GM12878 (cell line): Measurements from ENCODE around the gene MSANTD2. TPM values are rescaled to one million over a fixed set of nuclear protein-coding genes. Genes with fewer than 3 reads are reported as not detected.

Source experiments
- ATAC-seq: fragments of 200-7000 bp; cut with Tn5 transposase; 3 replicates; pipeline ENCODE4 v1.9.1; 2020; ENCODE audit warnings: mild to moderate bottlenecking, moderate library complexity
- BruUV-seq: library from RNA; stranded (reverse); fragments of 400-500 nt; replicated peaks from 2 replicates; lab custom pipeline; 2021; lab: Mats Ljungman, UMichigan
- CTCF ChIA-PET: fragments of 300-600 bp; sonication (Branson Sonifier 250); formaldehyde crosslinking; extraction: SDS; loops from one replicate; lab custom pipeline; 2021; ENCODE audit warnings: inconsistent platforms; lab: Yijun Ruan, JAX
- POLR2A ChIA-PET: fragments of 350-600 bp; formaldehyde crosslinking; extraction: SDS; loops from one replicate; lab custom pipeline; 2021; ENCODE audit warnings: inconsistent platforms; lab: Charles Lee
- RAD21 ChIA-PET: fragments of 300-600 bp; sonication (Branson Sonifier 250); formaldehyde crosslinking; loops from one replicate; lab custom pipeline; 2023; ENCODE audit warnings: antibody characterized with exemption; ENCODE audit not compliant: unreplicated experiment; lab: Charles Lee
- SMC1A ChIA-PET: fragments of 300-600 bp; sonication (Branson Sonifier 250); formaldehyde crosslinking; loops from one replicate; lab custom pipeline; 2023; ENCODE audit not compliant: unreplicated experiment, uncharacterized antibody; lab: Charles Lee
- DNase-seq: peaks from one replicate; pipeline ENCODE4 v3.0.0-alpha.2; 2011; ENCODE audit warnings: low read depth, low spot score
- FAIRE-seq: peaks from 3 replicates; lab custom pipeline; 2011; peaks lifted over from hg19 to GRCh38; lab: Jason Lieb, UNC
- H2AFZ ChIP-seq: 2 replicates; pipeline ENCODE4 v1.6.0; 2011; ENCODE audit warnings: low read depth, low read length, control low read depth; ENCODE audit not compliant: control insufficient read depth
- H3K27ac ChIP-seq: 2 replicates; pipeline ENCODE4 v1.5.1; 2011; ENCODE audit warnings: control low read depth; ENCODE audit not compliant: control insufficient read depth, insufficient read depth
- H3K27me3 ChIP-seq, 2 experiments: replicated peaks in 1 of 2; 2 replicates each; pipeline versions ENCODE4 v1.6.0 to v1.6.1; 2011; ENCODE audit warnings: low read length in 1 of 2; ENCODE audit not compliant: control insufficient read depth in 2 of 2, insufficient read depth in 2 of 2
- H3K36me3 ChIP-seq, 2 experiments: 2 replicates each; pipeline ENCODE4 v1.5.1; 2011; ENCODE audit warnings: low read length in 1 of 2; ENCODE audit not compliant: control insufficient read depth in 2 of 2, insufficient read depth in 2 of 2
- H3K4me1 ChIP-seq: 2 replicates; pipeline ENCODE4 v1.6.1; 2011; ENCODE audit warnings: mild to moderate bottlenecking, low read length, moderate library complexity, mixed read lengths; ENCODE audit not compliant: control insufficient read depth, insufficient read depth
- H3K4me2 ChIP-seq: 2 replicates; pipeline ENCODE4 v1.6.0; 2011; ENCODE audit warnings: control low read depth; ENCODE audit not compliant: control insufficient read depth, insufficient read depth
- H3K4me3 ChIP-seq: fragments of 200-600 bp; sonication (generic); 2 replicates; pipeline ENCODE4 v1.5.1; 2016
- H3K79me2 ChIP-seq: 2 replicates; pipeline ENCODE4 v1.6.0; 2011; ENCODE audit warnings: low read length; ENCODE audit not compliant: control insufficient read depth, insufficient read depth
- H3K9ac ChIP-seq: 2 replicates; pipeline ENCODE4 v1.8.0; 2011; ENCODE audit warnings: low read length, control low read depth, mixed read lengths; ENCODE audit not compliant: control insufficient read depth, insufficient read depth
- H3K9me3 ChIP-seq: replicated peaks from 3 replicates; pipeline ENCODE4 v1.5.1; 2011; ENCODE audit warnings: mild to moderate bottlenecking, low read length; ENCODE audit not compliant: control insufficient read depth, insufficient read depth
- H4K20me1 ChIP-seq: 2 replicates; pipeline ENCODE4 v1.6.0; 2011; ENCODE audit not compliant: control insufficient read depth, insufficient read depth
- CBFB ChIP-seq: IDR thresholded peaks from 2 replicates; pipeline ENCODE4 v1.6.1; 2016; ENCODE audit warnings: antibody characterized with exemption, low read depth
- CHD2 ChIP-seq: IDR thresholded peaks from 2 replicates; pipeline ENCODE4 v1.6.1; 2011; ENCODE audit warnings: low read depth, low read length, improper control_type of control experiment, borderline replicate concordance
- CHD4 ChIP-seq: fragments of 200-600 bp; sonication (generic); IDR thresholded peaks from 2 replicates; pipeline ENCODE4 v1.6.1; 2016; ENCODE audit warnings: mild to moderate bottlenecking
- FOXM1 ChIP-seq: IDR thresholded peaks from 2 replicates; pipeline ENCODE4 v1.6.1; 2012; ENCODE audit warnings: low read depth, mild to moderate bottlenecking, inconsistent platforms, low read length, moderate library complexity
- KAT2A ChIP-seq: conservative IDR thresholded peaks from 2 replicates; pipeline ENCODE4 v1.6.1; 2011; ENCODE audit warnings: low read depth, low read length; ENCODE audit not compliant: control insufficient read depth
- MXI1 ChIP-seq: fragments of 150-350 bp; IDR thresholded peaks from 2 replicates; pipeline ENCODE4 v1.6.1; 2011; ENCODE audit warnings: low read depth, mild to moderate bottlenecking, inconsistent platforms, low read length, improper control_type of control experiment
- WGBS: methylation state at CpG from one replicate; pipeline ENCODE4 v1.1.6; 2016; ENCODE audit warnings: low lambda C conversion rate; ENCODE audit not compliant: insufficient replicate concordance, insufficient coverage; ENCODE audit errors: missing lambda C conversion rate; 5-methylcytosine and 5-hydroxymethylcytosine counted together
- in situ Hi-C: fragments of 300-500 bp; cut with MboI; formaldehyde crosslinking; loops from 9 replicates; pipeline ENCODE4 v1.14.3; 2018; ENCODE audit warnings: mixed read lengths
- intact Hi-C: fragments of 100-400 bp; cut with micrococcal nuclease; formaldehyde crosslinking; loops from one replicate; pipeline ENCODE4 v1.14.2; 2022; ENCODE audit not compliant: unreplicated experiment
- polyA plus RNA-seq, 11 experiments: library from polyadenylated mRNA; depleted of rRNA in 4 of 11; unstranded in 6 of 11; stranded (reverse) in 5 of 11; fragments of >200 nt; fragmentation: Nextera tagmentation in 4 of 11; fragmentation: Illumina TruSeq in 1 of 11; extraction: Ambion mirVana in 4 of 11; extraction: Trizol in 1 of 11; gene quantifications; 1 replicate in 1 of 11; 2 replicates in 10 of 11; pipeline versions ENCODE4 v1.2.1 to v1.2.3, GENCODE V29; 2011 to 2016; ENCODE audit warnings: inconsistent platforms in 2 of 11, missing spikeins in 2 of 11, low read depth in 1 of 11
- total RNA-seq, 4 experiments: library from RNA; depleted of rRNA in 3 of 4; stranded (reverse); fragments of >200 nt in 3 of 4; fragmentation: Illumina TruSeq in 1 of 4; extraction: Trizol in 1 of 4; gene quantifications; 2 replicates each; pipeline versions ENCODE4 v1.2.1 to v1.2.3, GENCODE V29; 2013 to 2021
- TF ChIP-seq, protein P1 (sequence below): fragments of 150-350 bp; IDR thresholded peaks from 2 replicates; pipeline ENCODE4 v1.6.1; 2014; ENCODE audit warnings: mild to moderate bottlenecking, low read depth, low read length
- TF ChIP-seq, protein P2 (sequence below): fragments of 450-650 bp; formaldehyde crosslinking; IDR thresholded peaks from 2 replicates; pipeline ENCODE4 v1.4.0; 2022; ENCODE audit warnings: mild to moderate bottlenecking, moderate library complexity
- TF ChIP-seq, protein P3 (sequence below): IDR thresholded peaks from 2 replicates; pipeline ENCODE4 v1.6.1; 2012; ENCODE audit warnings: low read length, inconsistent platforms
- TF ChIP-seq, protein P4 (sequence below): fragments of 150-350 bp; IDR thresholded peaks from 2 replicates; pipeline ENCODE4 v1.6.1; 2016; ENCODE audit warnings: low read depth, low read length

The MSANTD2 gene
- total and polyA plus RNA-seq, 10 of the 15 experiments (the other 5 are each of a cell fraction or from before 2014, with no cell fraction given): 3.0 to 12.4 (median 8.0) TPM

DNA sequence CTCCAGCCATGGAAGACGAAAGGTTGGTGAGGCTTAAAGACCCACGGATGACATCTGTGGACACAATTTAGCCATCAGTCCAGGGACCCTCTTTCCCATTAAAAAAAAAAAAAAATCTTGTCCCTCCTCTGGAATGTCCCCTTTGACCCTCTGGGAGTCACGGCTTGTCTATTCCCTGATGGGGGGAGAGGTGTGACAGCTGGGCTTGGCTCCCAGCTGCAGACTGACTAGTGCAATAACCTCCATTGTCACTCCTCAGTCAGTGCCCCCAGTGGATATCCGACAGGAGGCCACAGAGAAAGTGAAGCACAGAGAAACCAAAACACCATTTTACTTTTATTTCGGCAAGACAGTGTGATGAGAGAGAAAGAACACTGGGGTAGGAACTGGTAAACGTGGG, 45.5 kb downstream of the MSANTD2 start:
- Histone ChIP-seq H3K79me2 (peaks cover 23% of the 10 kb centered on the region), H3K4me2 (no peak overlapping the region), H3K9me3 (no peaks in the 10 kb centered on the region), H4K20me1 (no peaks in the 10 kb centered on the region), H3K4me3 (no peak overlapping the region), H3K36me3 (no peaks in the 10 kb centered on the region; a peak in 1 of 4 replicates), H3K27ac (no peak overlapping the region), H3K27me3 (no peaks in the 10 kb centered on the region), H3K9ac (no peak overlapping the region), H3K4me1 (peaks cover 14% of the 10 kb centered on the region), H2AFZ (no peak overlapping the region)
- ChIA-PET POLR2A (no interaction called here), RAD21 (interaction anchor here (1.0 to 1.8 kb wide), 2 partner anchors 8 to 9 kb away, joined by 3 to 6 read pairs; no protein-coding TSS in a partner anchor), SMC1A (interaction anchor here (1.0 kb wide), 1 partner anchor 8 kb away, joined by 4 read pairs; no protein-coding TSS in a partner anchor), CTCF (interaction anchor here (16.1 to 16.3 kb wide), 2 partner anchors 10 to 43 kb away, joined by 202 to 272 read pairs; partner anchors contain the start of genes MSANTD2 and NRGN)
- intact Hi-C loops: no loop called here
- DNase-seq: no peak
- 43% methylated on average over 6 of the region's 6 CpGs for whole genome bisulfite sequencing
- in situ Hi-C loops: no loop called here
- no peak for FAIRE-seq
- BruUV-seq: no TSS peak
- no peak for ATAC-seq
- no peak for TF ChIP-seq KAT2A
- TF ChIP-seq CHD2: no peak
- TF ChIP-seq CHD4: no peak
- TF ChIP-seq, protein P1, sequence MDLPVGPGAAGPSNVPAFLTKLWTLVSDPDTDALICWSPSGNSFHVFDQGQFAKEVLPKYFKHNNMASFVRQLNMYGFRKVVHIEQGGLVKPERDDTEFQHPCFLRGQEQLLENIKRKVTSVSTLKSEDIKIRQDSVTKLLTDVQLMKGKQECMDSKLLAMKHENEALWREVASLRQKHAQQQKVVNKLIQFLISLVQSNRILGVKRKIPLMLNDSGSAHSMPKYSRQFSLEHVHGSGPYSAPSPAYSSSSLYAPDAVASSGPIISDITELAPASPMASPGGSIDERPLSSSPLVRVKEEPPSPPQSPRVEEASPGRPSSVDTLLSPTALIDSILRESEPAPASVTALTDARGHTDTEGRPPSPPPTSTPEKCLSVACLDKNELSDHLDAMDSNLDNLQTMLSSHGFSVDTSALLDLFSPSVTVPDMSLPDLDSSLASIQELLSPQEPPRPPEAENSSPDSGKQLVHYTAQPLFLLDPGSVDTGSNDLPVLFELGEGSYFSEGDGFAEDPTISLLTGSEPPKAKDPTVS: no peak
- no peak for TF ChIP-seq CBFB
- no peak for TF ChIP-seq MXI1
- TF ChIP-seq, protein P2, sequence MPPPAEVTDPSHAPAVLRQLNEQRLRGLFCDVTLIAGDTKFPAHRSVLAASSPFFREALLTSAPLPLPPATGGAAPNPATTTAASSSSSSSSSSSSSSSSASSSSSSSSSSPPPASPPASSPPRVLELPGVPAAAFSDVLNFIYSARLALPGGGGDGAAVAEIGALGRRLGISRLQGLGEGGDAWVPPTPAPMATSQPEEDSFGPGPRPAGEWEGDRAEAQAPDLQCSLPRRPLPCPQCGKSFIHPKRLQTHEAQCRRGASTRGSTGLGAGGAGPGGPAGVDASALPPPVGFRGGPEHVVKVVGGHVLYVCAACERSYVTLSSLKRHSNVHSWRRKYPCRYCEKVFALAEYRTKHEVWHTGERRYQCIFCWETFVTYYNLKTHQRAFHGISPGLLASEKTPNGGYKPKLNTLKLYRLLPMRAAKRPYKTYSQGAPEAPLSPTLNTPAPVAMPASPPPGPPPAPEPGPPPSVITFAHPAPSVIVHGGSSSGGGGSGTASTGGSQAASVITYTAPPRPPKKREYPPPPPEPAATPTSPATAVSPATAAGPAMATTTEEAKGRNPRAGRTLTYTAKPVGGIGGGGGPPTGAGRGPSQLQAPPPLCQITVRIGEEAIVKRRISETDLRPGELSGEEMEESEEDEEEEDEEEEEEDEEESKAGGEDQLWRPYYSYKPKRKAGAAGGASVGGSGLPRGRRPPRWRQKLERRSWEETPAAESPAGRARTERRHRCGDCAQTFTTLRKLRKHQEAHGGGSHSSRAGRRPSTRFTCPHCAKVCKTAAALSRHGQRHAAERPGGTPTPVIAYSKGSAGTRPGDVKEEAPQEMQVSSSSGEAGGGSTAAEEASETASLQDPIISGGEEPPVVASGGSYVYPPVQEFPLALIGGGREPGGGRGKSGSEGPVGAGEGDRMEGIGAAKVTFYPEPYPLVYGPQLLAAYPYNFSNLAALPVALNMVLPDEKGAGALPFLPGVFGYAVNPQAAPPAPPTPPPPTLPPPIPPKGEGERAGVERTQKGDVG (CRISPR knock-in tag): no peak
- TF ChIP-seq, protein P3, sequence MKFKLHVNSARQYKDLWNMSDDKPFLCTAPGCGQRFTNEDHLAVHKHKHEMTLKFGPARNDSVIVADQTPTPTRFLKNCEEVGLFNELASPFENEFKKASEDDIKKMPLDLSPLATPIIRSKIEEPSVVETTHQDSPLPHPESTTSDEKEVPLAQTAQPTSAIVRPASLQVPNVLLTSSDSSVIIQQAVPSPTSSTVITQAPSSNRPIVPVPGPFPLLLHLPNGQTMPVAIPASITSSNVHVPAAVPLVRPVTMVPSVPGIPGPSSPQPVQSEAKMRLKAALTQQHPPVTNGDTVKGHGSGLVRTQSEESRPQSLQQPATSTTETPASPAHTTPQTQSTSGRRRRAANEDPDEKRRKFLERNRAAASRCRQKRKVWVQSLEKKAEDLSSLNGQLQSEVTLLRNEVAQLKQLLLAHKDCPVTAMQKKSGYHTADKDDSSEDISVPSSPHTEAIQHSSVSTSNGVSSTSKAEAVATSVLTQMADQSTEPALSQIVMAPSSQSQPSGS: no peak
- TF ChIP-seq, protein P4, sequence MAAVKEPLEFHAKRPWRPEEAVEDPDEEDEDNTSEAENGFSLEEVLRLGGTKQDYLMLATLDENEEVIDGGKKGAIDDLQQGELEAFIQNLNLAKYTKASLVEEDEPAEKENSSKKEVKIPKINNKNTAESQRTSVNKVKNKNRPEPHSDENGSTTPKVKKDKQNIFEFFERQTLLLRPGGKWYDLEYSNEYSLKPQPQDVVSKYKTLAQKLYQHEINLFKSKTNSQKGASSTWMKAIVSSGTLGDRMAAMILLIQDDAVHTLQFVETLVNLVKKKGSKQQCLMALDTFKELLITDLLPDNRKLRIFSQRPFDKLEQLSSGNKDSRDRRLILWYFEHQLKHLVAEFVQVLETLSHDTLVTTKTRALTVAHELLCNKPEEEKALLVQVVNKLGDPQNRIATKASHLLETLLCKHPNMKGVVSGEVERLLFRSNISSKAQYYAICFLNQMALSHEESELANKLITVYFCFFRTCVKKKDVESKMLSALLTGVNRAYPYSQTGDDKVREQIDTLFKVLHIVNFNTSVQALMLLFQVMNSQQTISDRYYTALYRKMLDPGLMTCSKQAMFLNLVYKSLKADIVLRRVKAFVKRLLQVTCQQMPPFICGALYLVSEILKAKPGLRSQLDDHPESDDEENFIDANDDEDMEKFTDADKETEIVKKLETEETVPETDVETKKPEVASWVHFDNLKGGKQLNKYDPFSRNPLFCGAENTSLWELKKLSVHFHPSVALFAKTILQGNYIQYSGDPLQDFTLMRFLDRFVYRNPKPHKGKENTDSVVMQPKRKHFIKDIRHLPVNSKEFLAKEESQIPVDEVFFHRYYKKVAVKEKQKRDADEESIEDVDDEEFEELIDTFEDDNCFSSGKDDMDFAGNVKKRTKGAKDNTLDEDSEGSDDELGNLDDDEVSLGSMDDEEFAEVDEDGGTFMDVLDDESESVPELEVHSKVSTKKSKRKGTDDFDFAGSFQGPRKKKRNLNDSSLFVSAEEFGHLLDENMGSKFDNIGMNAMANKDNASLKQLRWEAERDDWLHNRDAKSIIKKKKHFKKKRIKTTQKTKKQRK: no peak
- TF ChIP-seq FOXM1: no peak
